GM18909 (cell line): ENCODE results near the gene FAM118B.
"Not testable (repeated sequence)": the region's sequence is repeated elsewhere in the genome, so short reads cannot be mapped to it uniquely, and the experiment has no call there.

Experiments
- ATAC-seq: cut with Tn5 transposase; IDR thresholded peaks from one replicate; pipeline ENCODE4 v1.9.1; 2021; ENCODE audit warnings: mild to moderate bottlenecking; ENCODE audit not compliant: unreplicated experiment, poor library complexity

Gene FAM118B

GRCh38 chr11:126214841-126215240 lies 3.3 kb downstream of the FAM118B start:
- no peak for ATAC-seq

DNA sequence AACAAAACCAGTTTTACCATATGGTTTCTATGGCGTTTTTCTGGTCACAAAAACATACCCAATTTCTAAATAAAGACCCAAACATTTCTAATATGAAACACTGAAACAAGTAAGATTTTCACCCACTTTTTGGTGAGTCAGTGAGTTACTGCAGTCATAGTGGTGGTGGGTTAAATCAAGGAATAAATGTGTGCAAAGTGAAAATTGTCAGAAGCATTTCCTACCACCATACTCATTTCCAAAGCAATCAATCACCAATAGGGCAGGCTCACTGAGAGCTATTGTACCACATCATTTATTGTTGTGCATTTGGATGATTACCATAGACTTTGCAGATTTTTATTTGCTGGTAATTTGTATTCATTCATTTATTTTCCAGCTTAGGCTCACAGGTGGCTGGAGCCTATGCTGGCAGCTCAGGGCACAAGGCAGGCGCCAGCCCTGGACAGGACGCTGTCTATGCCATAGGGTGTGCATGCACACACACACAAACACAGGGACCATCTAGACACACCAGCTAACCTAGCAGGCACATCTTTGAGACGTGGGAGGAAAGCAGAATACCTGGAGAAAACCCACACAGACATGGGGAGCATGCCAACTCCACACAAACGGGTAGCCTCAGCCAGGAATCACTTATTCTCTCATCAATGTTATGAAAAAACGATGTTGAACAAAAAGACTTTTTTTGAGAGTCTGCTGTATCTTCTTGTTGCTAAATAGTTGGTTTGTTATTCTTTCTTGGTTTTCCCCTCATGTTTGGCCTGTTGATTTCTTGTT lies 5.1 kb downstream of the FAM118B start:
- no peak for ATAC-seq

GRCh38 chr11:126217491-126217890 lies 5.9 kb downstream of the FAM118B start:
- no peak for ATAC-seq

DNA sequence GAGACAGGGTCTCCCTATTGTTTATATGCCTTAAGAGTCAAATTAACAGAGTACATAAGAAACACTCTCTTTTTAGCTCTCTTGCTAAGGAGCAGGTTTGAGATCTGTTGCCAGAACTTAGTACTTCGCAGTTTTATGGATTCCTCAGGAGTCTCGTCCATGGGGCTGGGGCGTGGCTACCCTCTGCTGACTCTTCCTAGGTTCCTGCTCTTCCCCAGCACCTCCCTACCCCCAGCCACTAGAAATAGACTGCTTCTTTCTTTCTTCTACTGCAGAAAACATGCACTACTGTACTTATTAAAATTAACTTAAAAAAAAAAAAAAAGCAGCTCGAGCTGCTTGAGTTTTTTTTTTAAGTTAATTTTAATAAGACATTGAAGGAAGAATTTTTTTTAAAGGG lies 8.0 kb downstream of the FAM118B start:
- ATAC-seq: no peak

- no peak for ATAC-seq
Measured at GRCh38 chr11:126224647-126225294, 13.2 kb downstream of the FAM118B start.

DNA sequence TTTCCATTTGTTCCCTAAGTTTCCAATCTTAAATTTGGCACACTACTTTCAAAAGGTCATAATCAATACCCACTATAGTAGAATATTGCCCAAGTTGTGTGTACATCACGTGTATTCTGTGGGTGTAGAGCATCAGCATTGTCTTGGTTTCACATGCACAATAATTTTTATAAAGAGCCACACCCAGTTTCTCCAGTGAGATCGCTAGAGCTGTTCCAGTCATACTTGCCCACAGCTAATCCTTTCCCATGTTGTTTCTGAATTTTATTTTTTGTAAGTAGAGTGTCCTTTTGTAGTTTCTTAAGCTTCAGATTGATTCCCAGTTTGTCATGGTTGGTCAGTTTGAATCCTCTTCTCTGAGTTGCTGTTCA lies 13.7 kb downstream of the FAM118B start:
- ATAC-seq: no peak

DNA sequence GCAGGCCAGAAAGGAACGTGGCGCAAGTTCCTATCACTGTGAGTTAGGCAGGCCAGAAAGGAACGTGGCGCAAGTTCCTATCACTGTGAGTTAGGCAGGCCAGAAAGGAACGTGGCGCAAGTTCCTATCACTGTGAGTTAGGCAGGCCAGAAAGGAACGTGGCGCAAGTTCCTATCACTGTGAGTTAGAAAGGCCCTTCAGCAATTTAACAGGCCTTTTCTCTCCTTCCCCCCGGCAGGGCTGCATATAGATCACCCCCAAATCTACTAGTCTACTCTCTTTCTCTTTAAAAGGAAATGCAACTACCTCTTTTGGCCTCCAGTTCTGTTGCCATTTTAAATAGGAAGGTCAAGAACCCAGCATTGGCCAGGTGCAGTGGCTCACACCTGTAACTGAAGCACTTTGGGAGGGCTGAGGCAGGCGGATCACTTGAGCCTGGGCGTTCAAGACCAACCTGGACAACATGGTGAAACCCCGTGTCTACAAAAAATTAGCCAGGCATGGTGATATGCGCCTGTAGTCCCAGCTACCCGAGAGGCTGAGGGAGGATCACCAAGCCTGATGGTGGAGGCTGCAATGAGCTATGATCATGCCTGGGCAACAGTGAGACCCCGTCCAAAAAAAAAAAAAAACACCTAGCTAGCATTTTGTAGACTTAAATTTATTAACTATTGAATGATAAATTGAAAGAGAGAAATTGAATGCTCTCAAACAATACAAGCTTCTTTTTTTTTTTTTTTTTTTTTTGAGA lies 14.9 kb downstream of the FAM118B start:
- no peak for ATAC-seq

DNA sequence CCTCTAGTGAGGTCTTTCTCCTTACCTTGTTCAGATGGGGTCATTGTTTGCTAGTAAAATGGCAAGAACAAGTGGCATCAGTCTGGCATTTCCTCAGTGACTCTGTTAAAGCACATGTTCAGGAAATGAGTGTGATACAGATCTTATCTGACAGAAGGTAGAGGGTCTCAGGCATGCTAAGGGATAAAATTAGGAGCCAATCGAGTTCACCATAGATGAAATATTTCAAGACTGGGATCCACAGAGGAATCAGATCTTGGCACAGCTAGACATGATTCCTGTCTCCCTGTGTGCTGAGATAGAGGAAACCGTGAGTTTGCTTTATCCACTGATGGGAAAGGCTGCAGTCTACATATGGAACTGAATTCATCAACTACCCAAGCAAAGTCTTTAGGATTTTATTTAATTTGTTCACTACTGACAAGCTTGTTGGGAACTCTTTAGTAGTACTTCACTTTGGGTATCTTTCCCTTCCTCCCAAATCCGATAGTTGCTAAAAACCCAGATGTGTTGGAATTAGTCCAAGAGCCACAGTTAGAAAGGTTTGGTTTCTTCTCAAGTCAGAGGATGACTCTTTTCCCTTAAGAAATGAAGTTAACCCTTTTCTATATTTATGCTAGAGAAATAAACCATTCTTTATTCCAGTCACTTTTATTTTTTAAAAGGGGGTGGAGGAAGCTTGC lies 18.4 kb downstream of the FAM118B start:
- no peak for ATAC-seq

DNA sequence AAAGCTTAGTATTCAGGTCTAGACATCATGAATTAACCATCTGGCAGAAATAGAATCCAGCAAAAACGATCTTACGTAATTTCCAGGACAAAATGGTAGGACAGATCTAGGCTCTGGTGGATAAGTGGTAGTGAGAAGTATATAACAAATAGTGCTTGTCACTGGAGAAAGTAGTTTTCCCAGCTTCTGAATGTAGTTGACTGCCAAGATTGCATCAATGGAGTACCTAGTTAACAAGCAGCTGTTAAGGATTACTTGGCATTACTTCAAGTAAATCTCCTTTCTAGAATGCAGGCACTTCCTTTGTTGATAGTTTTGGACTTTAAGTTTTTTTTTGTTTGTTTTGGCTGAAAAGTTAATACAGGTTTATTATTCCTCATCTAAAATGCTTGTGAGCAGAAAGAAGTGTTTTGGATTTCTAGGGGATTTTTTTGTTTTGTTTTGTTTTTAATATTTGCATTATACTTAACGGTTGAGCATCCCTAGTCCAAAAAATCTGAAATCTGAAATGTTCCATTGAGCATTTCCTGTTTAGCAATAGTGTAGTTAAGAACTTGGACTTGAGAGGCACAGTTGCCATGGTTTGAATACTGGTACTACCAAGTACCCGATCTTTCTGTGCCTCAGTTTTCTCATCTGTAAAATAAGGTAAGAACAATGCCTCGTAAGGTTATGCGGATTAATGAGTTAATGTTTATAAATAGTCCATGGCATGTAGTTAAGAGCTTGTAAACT lies 20.3 kb downstream of the FAM118B start:
- no peak for ATAC-seq

GRCh38 chr11:126232683-126233082 lies 21.1 kb downstream of the FAM118B start:
- ATAC-seq: no peak

- no peak for ATAC-seq
Measured at GRCh38 chr11:126233391-126233790, 21.8 kb downstream of the FAM118B start.

GRCh38 chr11:126246636-126247035 lies 35.1 kb downstream of the FAM118B start:
- no peak for ATAC-seq

DNA sequence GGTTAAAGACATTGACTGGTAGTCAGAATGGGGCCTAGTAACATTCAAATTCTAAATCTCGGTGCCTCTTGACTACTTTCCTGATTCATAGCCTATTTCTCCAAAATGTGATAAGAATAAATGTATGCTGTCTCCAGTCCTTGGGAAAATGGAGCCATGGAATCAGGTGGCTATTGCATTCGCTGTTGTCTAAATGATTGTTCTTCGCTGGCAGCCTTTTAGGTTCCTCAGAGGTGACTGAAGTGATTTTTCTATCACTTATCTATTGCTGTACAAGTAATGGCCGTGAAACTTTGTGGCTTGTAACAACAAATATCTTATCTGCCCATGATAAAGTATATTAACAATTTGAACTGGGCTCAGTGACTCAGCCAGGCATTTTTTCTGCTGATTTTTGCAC lies 41.7 kb downstream of the FAM118B start:
- ATAC-seq: no peak

GRCh38 chr11:126254819-126255218 lies 43.2 kb downstream of the FAM118B start:
- ATAC-seq: no peak

DNA sequence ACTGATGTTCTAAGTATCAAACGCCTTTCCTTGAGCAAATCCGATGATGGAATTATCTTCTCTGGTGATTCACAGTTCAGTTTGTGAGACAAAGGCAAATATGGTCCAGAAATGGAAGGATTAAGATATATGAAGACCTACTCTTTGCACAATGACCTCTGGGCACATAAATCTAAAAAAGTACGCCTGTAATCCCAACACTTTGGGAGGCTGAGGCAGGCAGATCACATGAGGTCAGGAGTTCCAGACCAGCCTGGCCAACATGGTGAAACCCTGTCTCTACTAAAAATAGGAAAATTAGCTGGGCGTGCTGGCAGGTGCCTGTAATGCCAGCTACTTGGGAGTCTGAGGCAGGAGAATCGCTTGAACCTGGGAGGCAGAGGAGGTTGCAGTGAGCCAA lies 43.9 kb downstream of the FAM118B start:
- not testable (repeated sequence) for ATAC-seq

- ATAC-seq: no peak
Measured at GRCh38 chr11:126256216-126256615, 44.6 kb downstream of the FAM118B start.

DNA sequence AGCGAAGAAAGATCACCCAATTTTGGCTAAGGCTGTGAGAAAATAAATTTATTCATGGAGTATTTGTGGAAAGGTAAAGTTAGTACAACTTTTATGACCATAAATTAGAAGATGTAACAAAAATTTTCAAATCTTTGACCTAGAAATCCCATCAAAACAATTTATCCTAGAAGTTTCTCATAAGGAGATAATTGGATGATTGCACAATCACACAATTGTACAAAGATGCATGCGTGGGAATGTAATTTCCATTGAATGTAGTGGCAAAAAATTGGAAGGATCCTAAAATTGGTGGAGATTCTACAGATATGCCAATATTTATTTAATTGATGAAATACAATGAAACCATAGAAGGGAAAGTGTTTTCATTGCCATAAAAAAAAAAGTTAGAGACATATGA lies 45.6 kb downstream of the FAM118B start:
- ATAC-seq: no peak

GRCh38 chr11:126257764-126258163 lies 46.2 kb downstream of the FAM118B start:
- ATAC-seq: no peak

DNA sequence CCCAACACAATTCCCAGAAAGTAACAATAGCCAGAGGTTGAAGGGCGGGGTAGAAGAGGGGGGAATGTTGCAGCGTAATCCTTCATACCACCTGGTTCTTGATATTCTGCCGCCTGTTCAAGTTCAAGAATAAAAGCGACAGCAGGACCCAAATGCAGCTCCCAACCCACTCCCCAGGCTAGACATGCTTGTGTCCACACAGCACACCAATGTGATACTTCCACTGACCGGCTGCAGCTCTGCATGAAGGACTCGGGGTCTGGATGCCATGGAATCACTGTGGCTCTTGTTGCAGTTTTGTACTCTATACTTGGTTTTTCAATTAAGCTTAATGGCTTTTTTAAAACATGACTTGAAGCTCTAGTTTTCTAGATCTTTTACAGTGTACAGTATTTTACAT lies 50.6 kb downstream of the FAM118B start:
- no peak for ATAC-seq

- ATAC-seq: no peak
Measured at GRCh38 chr11:126263489-126263888, 51.9 kb downstream of the FAM118B start.
